GM18861 (cell line): ENCODE results near the gene RPTOR.

Experiments
- ATAC-seq: cut with Tn5 transposase; IDR thresholded peaks from one replicate; pipeline ENCODE4 v1.9.1; 2021; ENCODE audit not compliant: unreplicated experiment

Gene RPTOR

DNA sequence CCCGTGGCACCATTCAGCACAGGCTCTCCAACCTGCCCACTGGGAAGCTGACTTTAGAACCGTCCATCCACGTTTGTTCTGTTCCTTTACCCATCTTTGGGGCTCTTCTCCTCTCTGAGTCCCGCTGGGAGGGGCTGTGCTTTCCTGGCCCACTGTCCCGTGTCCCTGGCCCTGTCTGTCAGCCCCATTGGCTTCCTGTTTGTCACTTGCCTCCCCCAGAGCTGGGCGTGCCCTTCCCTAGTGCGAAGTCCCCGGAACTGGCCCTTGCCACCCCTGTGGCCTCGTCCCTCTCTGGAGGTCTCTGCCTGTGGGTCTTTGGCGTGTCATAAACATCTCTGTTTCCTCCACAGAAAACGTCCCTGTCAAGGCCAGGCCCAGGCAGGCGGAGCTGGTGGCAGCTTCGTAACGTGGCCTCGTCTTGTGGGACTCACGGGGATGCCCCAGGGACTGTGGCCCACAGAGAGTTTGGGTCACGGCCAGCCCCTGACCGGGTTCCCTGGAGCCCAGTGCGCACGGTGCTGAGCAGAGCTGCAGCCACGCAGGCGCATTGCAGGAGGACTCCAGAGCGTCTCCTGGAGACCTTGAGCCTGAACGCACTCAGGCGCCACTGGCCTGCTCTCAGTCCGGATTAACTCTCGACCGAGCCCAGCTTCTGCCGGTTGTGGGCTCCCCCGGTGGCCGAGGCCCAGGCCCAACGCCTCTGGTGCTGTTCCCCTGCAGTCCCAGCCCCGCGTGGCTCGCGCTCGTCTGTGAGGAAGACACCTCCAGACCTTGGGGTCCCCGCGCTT is 454.3 kb downstream of the RPTOR start:
- no peak for ATAC-seq

DNA sequence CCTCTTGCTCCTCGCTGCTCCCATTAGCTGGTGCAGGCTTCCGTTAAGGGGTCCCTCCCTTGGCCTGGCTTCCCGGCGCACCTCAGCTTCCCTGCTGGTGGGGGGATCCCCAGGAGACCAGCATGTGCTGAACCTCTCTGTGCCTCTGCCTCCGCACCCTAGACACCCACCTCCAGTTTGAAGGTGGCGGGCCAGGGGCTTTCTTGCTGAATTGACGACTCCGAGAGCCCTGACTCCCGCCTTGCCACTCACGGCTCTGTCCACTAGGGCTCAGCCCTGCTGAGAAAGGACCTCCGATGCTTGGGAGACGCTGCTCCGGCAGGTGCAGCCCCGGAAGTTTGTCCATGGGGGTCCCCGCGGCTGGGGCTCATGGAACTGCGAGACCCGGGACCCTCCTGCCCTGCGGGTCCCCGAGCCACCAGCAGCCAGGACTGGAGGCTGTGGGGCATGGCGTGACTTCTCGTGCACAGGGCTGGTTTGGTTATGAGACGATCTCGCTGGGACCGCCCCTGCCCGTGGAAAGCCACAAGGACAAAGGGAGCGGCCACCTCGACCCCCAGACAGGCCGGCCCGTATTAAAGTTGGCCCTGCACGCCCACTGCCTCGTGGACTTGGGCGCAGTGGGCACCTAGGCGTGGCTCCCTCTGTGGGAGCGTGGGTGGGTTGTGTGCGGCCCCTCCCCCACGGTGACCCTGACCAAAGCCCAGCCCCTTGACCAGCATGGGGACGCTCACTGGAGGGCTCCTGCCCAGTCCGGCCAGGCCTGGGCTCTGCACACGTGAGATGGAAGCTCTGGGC is 455.1 kb downstream of the RPTOR start:
- no peak for ATAC-seq

DNA sequence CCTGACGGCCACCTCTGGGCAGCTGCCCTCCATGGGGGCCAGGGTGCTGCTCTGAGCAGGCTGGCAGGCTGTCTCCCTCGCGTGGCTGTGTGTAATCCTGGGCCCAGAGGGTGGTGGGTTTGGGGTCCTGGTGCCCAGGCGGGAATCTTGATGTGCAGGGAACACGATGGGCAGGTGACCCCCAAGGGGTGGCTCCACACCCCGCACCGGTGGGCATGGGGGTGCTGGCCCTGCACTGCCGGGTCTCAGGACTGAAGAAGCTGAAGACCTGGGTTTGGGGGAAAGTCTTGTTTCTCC is 455.6 kb downstream of the RPTOR start:
- ATAC-seq = no peak

DNA sequence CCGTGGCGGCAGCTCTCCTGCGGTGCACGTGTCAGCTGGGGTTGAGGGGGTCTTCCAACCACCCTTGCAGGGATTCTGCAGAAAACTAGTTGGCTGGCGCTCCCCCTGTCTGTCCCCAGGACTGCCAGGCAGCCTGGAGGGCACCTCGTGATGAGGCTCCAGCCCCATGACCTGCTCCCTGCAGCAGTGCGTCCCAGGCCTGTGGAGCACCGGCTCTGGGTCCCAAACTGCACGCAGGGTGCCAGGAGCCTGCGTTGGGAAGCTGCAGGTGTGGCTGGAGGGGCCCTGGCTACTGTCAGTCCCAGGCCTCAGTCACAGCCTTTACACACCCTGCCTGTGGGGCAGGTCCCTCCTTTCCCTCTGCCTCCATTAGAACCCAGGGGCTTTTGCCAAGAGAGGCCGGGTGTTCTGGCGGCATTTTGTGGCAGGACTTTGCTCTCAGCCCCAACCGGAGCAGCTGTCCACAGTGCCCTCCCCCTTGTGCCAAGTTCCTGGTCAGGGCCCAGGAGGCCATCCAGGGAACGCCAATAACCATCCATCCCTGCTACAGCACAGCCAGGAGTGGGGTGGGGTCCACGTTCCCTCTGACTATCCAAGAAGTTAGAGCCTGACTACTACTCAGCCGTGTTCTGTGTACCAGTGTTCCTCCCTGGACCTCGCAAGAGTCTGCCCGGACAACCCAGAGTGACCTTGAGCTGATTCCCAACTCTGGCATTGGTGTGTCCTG is 456.2 kb downstream of the RPTOR start:
- ATAC-seq = no peak

DNA sequence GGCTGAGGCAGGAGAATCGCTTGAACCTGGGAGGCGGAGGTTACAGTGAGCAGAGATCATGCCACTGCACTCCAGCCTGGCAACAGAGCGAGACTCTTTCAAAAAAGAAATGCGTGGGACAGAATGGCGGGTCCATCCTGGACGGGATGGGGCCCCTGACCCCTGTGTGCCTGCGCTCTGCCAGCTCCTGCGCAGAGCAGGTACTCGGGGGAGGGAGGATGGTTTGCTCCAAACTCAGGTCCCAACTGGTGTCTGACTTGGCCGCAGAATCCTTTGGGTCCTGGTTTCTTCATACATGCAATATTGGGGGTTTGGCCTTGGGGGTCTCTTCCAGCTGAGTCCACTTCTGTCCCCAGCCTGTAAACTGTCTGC is 457.4 kb downstream of the RPTOR start:
- no peak for ATAC-seq

DNA sequence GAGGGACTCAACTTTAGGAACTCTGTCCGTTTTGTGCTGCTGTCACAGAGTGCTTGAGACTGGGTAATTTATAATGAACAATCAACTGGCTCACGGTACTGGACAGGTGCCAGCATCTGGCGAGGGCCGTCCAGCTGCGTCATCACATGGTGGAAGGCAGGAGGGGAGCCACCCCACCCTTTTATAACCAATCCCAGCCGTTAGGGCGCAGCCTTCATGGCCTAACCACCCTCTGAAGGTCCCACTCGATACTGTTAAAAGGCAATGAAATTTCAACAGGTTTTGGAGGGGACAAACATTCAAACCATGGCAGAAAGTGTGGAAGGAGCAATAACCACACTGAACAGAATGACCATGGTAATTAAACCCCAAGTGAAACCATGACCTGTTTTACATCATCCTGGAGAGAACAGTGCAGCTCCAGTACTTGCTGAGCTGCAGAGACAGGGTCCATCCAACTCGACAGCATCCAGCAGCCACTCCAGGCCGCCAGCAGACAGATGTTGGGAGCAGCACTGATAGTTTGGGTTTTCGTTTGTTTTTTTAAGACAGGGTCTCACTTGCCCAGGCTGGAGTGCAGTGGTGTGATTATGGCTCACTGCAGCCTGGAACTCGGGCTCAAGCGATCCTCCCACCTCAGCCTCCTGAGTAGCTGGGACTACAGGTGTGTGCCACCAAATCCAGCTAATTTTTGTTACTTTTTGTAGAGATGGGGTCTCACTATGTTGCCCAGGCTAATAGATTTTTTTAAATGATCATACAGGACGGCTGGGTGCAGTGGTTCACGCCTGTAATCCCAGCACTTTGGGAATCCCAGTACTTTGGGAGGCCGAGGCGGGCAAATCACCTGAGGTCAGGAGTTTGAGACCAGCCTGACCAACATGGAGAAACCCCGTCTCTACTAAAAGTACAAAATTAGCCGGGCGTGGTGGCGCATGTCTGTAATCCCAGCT is 458.0 kb downstream of the RPTOR start:
- no peak for ATAC-seq

DNA sequence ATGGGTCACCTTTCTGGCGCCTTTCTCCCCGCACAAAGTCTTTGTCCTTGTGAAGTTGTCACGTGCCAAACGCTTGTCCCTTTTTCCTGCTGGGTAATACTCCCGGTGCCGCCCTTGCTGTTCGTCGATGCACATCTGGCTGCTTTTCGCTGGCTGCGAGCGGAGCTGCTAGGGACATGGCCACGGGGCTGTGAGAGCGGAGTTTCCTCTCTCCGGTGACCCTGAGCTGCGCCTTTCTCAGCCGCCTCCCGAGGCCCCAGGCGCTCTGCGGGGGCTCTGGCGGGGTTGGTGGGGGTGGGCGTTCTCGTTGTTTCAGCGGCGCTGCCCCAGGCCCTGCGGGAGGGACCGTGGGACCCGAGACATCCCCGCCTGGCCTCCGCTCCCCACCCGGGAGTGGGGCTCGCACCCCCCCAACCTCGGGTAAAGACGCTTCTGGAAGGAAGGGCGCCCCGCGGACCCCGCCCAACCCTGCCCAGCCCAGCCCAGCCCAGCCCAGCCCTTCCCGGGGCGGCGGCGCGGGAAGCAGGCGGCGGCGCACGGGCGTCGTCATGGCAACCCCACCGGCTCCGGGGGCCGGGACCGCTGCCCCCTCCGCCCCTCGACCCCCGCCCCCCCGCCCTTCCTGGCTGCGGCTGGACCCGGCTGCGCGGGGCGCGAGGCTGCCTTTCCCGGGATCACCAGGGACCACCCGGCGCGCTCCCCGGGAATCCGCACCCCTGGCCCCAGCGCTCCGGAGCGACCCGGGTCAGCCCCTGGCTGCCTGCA is 459.3 kb downstream of the RPTOR start:
- ATAC-seq = no peak

DNA sequence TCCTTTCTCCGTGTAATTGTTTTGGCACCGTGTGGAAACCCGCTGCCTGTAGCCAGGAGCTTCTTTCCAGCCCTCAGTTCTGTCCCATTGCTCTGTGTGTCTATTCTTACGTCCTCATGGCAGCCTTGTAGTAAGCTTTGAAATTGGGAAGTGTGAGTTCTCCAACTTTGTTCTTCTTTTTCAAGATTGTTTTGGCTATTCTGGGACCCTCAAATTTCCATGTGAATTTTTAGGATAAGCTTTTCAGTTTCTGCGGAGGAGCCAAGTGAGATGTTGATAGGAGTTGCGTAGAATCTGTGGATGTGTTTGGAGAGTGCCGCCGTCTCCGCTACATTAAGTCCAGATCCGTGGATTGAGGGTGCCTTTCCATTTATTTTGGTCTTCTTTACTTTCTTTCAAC is 462.3 kb downstream of the RPTOR start:
- no peak for ATAC-seq

DNA sequence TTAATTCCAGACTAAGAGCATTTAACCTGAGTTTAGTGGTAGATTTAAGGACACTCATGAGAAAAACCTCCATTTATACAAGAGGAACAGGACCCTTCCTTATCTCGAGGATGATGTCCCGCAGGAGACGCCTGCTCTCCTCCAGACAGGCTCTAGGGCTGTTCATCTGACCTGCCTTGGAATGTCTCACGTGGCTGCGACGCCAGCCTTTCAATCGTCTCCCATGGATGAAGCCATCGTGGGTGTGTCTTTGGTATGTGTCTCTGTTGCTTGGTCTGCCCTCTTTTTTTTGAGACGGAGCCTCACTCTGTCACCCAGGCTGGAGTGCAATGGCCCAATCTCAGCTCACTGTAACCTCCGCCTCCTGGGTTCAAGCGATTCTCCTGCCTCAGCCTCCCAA is 463.5 kb downstream of the RPTOR start:
- no peak for ATAC-seq

DNA sequence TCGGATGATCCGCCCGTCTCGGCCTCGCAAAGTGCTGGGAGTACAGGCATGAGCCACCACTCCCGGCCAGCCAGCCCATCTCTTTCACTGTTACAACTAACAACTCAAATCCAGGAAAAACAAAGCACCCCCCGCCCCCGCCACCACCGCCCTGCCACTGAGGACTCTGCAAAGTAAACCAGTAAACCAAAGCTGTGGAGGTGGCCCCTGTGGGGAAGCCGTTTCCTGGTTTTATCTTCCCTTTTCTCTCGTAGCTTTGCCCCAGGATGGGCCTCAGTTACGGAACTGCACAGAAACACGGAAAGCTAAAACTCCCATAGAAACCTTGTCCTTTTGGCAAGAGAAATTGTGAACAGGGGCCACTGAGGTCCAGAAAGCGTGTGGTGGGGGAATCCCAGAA is 464.5 kb downstream of the RPTOR start:
- no peak for ATAC-seq

DNA sequence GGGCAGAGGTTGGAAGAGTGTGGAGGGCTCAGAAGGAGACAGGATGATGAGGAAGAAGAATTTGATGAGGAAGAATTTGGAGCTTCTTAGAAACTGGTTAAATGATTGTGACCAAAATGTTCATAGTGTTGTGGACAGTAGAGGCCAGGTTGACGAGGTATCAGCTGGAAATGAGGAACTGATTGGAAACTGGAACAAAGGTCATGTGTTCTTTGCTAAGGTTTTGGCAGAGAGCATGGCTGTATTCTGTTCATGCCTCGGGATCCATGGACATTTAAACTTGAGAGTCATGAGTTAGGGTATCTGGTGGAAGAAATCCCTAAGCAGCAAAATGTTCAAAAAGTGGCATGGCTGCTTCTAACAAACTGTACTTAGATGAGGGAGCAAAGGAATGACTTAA is 466.3 kb downstream of the RPTOR start:
- ATAC-seq = no peak

DNA sequence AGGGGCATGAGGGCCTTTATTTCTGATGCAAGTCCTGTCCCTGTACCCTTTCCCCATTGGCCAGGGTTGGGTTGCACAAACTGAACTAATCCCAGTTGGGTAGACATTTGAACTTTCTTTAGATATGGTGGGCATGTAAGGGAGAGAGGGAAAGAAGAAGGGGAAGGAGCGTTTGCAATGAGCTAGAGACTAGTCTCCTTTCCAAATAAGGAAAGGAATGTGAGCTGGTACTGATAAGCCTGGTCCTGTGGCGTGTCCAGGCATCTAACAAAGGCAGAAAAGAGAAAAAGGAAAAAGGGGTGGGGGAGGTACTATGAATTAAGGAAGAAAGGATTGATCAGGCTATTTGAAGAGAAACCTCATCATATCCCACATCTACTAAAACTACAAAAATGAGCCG is 467.3 kb downstream of the RPTOR start:
- no peak for ATAC-seq

DNA sequence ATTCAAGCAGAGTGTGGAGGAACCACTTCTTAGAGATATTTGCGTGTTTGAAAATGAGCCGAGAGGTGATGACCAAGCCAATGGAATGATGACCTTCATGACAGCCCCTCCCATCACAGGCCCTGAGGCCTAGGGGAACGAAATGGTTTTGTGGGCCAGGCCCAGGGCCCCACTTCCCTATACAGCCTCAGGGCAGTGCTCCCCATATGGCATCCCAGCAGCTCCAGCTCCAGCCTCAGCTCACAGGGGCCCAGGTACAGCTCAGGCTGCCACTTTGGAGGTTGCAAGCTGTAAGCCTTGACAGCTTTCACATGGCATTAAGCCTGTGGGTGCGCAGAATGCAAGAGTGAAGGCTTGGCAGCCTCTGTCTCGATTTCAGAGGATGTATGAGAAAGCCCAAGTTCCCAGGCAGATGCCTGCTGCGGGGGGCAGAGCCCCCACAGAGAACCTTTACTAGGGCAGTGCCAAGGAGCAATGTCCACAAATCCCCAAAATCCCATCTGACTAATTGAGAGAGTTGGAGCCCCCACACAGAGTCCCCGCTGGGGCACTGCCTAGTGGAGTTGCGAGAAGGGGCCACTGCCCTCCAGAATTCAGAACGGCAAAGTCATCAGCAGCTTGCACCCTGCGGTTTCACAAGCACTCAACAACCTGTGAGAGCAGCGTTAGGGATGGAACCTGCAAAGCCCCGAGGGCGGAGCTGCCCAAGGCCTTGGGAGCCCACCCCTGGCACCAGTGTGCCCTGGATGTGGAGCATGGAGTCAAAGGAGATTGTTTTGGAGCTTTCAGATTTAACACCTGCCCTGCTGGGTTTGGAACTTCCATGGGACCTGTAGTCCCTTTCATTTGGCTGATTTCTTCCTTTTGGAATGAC is 468.2 kb downstream of the RPTOR start:
- no peak for ATAC-seq

DNA sequence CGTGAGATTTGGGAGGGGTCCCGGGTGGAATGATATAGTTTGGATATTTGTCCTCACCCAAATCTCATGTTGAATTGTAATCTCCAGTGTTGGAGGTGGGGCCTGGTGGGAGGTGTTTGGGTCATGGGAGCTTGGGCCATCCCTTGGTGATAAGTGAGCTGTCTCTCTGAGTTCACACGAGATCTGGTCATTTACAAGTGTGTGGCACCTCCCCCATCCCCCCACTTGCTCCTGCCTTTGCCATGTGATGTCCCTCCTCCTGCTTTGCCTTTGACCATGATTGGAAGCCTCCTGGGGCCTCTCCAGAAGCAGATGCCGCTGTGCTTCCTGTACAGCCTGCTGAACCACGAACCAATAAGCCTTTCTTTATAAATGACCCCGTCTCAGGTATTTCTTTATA is 469.0 kb downstream of the RPTOR start:
- ATAC-seq = no peak

DNA sequence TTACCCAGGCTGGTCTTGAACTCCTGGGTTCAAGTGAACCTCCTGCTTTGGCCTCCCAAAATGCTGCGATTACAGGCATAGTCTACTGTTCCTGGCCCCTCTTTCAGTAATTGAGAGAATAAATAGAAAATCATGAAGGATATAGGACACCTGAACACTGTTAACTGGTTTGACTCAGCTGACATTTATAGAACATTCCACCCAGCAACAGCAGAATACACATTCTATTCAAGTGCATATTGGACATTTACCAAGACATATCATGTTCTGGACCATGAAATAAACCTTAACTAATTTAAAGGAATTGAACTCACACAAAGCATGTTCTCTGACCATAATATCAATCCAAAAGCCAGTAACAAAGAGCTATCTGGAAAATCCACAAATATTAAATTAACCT is 470.5 kb downstream of the RPTOR start:
- ATAC-seq = no peak
